HG03135 (cell line): ENCODE data around the gene PCDHGB4.
"Not testable (repeated sequence)": the region's sequence is repeated elsewhere in the genome, so short reads cannot be mapped to it uniquely, and the experiment has no call there.

ENCODE experiments used
- ATAC-seq: cut with Tn5 transposase; IDR thresholded peaks from one replicate; pipeline ENCODE4 v1.9.1; 2021; ENCODE audit warnings: mild to moderate bottlenecking, moderate library complexity; ENCODE audit not compliant: unreplicated experiment

Gene PCDHGB4

GRCh38 chr5:141387557-141388311, at the start of gene PCDHGB4:
TSS of gene PCDHGB4 (plus strand) at chr5:141387698. CDS start at chr5:141387885, 187 bp downstream.
- not testable (repeated sequence) for ATAC-seq

DNA sequence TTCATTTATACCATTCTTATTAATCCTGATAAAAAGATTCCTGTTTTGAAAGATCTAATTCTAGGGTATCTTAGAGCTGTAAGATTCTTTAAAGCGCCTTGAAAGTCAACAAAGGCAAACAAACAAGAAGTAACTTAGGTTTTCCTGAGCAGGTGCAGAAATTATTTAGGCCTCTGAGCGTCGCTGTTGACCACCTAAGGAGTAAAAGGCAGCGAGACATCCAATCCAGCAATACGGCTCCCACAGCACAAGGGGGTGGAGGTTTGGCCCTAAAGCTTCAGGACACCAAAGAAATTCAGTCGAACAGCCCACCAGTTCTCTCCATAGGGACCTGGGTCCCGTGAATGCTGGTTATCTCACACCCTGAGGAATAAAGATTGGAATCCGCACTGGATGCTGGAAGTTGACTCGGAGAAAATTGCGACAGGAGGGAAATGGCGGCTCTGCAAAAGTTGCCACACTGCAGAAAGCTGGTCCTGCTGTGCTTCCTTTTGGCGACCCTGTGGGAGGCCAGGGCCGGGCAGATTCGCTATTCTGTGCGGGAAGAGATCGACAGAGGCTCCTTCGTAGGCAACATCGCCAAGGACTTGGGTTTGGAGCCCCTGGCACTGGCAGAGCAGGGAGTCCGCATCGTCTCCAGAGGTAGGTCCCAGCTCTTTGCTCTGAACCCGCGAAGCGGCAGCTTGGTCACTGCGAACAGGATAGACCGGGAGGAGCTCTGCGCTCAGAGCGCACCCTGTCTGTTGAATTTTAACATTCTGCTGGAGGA, 48.8 kb upstream of the PCDHGB4 start, which contains the start of gene PCDHGA2:
Gene PCDHGA2, plus strand, starts transcription at position 223 of the 769 bp plus-strand sequence.
- ATAC-seq = no peak

DNA sequence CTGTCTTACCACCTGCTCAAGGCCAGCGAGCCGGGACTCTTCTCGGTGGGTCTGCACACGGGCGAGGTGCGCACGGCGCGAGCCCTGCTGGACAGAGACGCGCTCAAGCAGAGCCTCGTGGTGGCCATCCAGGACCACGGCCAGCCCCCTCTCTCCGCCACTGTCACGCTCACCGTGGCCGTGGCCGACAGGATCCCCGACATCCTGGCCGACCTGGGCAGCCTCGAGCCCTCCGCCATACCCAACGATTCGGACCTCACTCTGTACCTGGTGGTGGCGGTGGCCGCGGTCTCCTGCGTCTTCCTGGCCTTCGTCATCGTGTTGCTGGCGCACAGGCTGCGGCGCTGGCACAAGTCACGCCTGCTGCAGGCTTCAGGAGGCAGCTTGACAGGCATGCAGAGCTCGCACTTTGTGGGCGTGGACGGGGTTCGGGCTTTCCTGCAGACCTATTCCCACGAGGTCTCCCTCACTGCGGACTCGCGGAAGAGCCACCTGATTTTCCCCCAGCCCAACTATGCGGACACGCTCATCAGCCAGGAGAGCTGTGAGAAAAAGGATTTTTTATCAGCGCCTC, 46.6 kb upstream of the PCDHGB4 start:
- ATAC-seq = not testable (repeated sequence)

DNA sequence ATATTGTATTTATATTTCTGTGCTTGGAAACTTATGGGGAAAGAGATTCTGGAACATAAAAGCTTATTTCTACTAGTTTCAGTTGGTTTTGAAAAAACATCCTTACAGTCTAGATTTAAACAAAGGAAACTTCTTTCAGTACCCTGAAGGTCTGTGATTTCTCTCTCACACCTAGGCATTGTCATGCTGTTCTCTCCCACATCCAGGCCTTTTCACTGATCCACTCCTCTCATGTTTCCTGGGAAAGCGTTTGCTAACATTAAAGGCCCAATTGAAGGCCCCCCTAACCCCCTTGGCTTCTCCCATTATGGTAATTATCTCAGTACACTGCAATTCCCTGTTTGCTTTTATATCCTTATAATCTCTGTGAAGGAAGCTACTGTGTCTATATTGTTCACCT, 44.7 kb upstream of the PCDHGB4 start:
- ATAC-seq = no peak

GRCh38 chr5:141343242-141343952, 44.1 kb upstream of the PCDHGB4 start, which contains the start of gene PCDHGA3:
TSS of gene PCDHGA3 (plus strand) at chr5:141343829. CDS start at chr5:141344034, 205 bp downstream.
- ATAC-seq = no peak

GRCh38 chr5:141343953-141344463, 43.5 kb upstream of the PCDHGB4 start:
- no peak for ATAC-seq

DNA sequence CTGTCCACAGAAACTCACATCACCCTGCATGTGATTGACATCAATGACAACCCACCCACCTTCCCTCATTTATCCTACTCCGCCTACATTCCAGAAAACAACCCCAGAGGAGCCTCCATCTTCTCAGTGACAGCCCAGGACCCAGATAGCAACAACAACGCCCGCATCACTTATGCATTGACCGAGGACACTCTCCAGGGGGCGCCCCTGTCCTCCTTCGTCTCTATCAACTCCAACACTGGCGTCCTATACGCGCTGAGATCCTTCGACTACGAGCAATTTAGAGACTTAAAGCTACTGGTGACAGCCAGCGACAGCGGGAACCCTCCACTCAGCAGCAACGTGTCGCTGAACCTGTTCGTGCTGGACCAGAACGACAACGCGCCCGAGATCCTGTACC, 42.2 kb upstream of the PCDHGB4 start:
- ATAC-seq = no peak

DNA sequence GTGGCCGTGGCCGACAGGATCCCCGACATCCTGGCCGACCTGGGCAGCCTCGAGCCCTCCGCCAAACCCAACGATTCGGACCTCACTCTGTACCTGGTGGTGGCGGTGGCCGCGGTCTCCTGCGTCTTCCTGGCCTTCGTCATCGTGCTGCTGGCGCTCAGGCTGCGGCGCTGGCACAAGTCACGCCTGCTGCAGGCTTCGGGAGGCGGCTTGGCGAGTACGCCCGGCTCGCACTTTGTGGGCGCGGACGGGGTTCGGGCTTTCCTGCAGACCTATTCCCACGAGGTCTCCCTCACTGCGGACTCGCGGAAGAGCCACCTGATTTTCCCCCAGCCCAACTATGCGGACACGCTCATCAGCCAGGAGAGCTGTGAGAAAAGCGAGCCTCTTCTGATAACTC, 41.5 kb upstream of the PCDHGB4 start:
- ATAC-seq = not testable (repeated sequence)

DNA sequence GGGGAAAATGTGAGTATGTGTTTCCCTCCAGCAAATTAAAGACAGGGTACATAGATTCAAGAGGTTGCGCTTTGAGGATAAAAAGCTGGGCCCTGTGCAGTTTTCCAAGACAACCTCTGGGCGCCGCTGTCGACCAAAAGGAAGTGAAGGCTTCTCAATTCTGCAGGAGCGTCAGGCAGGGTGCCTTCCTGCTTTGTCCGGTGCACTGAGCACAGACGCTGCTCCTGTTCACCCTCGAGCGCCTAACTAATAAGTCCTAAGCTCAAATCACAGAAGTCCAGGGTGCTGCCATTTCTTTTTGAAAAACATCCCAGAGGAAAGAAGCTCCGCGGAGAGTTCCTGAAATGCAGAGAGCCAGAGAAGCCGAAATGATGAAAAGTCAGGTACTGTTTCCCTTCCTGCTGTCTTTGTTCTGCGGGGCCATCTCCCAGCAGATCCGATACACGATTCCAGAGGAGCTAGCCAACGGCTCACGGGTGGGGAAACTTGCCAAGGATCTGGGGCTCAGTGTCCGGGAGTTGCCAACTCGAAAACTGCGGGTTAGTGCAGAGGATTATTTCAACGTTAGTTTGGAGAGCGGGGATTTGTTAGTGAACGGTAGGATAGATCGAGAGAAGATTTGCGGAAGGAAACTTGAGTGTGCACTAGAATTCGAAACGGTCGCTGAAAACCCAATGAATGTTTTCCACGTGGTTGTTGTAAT, 37.4 kb upstream of the PCDHGB4 start, which contains the start of gene PCDHGB1:
Gene PCDHGB1, plus strand, starts transcription at position 183 of the 703 bp plus-strand sequence. Its CDS starts 162 bp downstream, at position 345.
- ATAC-seq = no peak

GRCh38 chr5:141351591-141351990, 35.9 kb upstream of the PCDHGB4 start:
- ATAC-seq = no peak

DNA sequence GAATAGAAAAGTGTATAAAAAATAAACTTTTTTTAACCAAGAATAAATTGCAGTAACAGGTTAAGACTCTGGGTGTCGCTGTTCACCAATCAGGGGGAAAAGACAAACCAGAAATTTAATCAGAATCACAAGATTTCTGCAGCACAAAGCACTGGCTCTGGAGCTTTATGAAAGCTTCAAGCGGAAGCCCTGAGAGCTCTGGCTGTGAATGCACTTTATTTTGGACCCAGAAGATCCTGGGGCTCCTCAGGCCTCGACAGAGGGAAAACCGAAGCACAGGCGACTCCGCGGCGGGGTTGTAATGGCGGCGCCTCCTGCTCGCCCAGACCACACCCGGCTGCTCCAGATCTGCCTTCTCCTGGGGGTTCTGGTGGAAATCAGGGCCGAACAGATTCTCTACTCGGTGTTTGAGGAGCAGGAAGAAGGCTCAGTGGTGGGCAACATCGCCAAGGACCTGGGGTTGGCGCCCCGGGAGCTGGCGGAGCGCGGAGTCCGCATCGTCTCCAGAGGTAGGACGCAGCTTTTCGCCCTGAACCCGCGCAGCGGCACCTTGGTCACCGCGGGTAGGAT, 32.5 kb upstream of the PCDHGB4 start, which contains the start of gene PCDHGA4:
Gene PCDHGA4, plus strand, starts transcription at position 122 of the 570 bp plus-strand sequence. Its CDS starts 87 bp downstream, at position 209.
- ATAC-seq = no peak

GRCh38 chr5:141355641-141356040, 31.9 kb upstream of the PCDHGB4 start:
- ATAC-seq = no peak

- no peak for ATAC-seq
Measured at GRCh38 chr5:141356133-141356532, 31.4 kb upstream of the PCDHGB4 start.

- ATAC-seq = no peak
Measured at GRCh38 chr5:141356950-141357349, 30.5 kb upstream of the PCDHGB4 start.

DNA sequence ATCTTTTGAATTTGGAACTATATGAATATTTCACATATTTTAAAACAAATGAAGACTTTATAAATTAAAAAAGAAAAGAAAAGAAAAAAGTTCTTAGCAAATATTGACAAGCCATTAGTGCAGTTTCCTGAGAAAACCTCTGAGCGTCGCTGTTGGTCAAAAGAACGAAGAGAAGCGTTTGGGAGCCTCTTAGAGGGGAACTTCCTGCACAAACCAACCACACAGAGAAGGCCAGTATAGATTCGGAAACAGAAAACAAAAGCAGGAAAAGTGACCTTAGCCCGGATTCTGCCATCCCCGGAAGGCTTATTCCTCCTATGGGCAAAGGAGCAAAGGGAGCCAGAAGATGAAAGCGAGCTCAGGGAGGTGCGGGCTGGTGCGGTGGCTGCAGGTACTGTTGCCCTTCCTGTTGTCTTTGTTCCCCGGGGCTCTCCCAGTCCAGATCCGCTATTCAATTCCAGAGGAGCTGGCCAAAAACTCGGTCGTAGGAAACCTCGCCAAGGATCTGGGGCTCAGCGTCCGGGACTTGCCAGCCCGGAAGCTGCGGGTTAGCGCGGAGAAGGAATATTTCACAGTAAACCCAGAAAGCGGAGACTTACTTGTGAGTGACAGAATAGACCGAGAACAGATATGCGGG, 27.6 kb upstream of the PCDHGB4 start, which contains the start of gene PCDHGB2:
Gene PCDHGB2, plus strand, starts transcription at position 205 of the 637 bp plus-strand sequence. Its CDS starts 142 bp downstream, at position 347.
- ATAC-seq = no peak

GRCh38 chr5:141360685-141361084, 26.8 kb upstream of the PCDHGB4 start:
- no peak for ATAC-seq

DNA sequence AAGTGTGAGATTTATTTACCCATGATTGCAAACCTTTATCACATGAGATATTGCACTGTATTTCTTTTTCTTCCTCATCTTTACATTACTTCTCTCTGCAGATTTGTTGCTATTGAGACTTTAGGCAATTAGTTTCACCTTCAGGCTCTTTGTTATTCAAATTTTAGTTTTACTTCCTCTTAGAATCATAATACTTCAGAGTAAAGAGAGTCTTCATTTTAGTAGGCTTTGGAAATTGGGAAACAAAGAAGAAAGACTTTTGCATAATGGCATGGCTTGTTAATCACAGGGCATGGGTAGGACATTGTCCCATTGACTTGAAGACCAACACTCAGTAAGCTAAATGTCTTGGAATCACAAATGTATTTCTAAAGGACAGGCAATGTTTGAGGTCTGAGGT, 24.8 kb upstream of the PCDHGB4 start:
- no peak for ATAC-seq

DNA sequence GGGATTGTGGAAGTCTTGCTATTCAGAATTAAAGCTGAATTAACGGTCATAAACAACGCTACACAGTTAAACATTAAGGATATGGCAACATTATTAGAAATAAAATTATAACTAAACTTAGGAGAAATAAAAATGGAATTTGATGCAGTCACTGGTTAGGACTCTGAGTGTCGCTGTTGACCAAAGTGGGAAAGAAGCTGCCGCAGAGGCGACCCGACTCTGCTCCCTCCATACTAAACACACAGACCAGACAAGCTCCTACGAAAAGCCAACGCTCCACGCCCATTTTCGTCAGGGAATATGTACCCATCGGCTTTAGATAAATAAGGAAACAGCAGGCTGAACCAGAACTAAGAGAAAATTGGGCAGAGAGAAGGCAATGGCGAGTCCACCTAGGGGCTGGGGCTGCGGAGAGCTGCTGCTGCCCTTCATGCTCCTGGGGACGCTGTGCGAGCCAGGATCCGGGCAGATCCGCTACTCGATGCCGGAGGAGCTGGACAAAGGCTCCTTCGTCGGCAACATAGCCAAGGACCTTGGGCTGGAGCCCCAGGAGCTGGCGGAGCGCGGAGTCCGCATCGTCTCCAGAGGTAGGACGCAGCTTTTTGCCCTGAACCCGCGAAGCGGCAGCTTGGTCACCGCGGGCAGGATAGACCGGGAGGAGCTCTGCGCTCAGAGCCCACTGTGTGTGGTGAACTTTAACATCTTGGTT, 23.4 kb upstream of the PCDHGB4 start, which contains the start of gene PCDHGA5:
Gene PCDHGA5, plus strand, starts transcription at position 211 of the 709 bp plus-strand sequence. Its CDS starts 169 bp downstream, at position 380.
- no peak for ATAC-seq
